Brain pericyte (primary cell): ENCODE measurements around the gene MBOAT7.

Source experiments
- DNase-seq: peaks from one replicate; pipeline ENCODE4 v3.0.0-alpha.2; 2012; ENCODE audit warnings: low read depth, low spot score

MBOAT7 gene

GRCh38 chr19:54164369-54165068, 24.9 kb downstream of the MBOAT7 start:
- no peak for DNase-seq

- no peak for DNase-seq
Observed at GRCh38 chr19:54162884-54163283, 26.5 kb downstream of the MBOAT7 start.

- DNase-seq: no peak
Observed at GRCh38 chr19:54162241-54162805, 27.1 kb downstream of the MBOAT7 start.

- no peak for DNase-seq
Observed at GRCh38 chr19:54160854-54161253, 28.5 kb downstream of the MBOAT7 start.

GRCh38 chr19:54160182-54160811, 29.1 kb downstream of the MBOAT7 start:
- no peak for DNase-seq

- DNase-seq: peak; percentile 100
Observed at GRCh38 chr19:54159352-54160181, 29.8 kb downstream of the MBOAT7 start, which contains the start of gene LENG1. TSS of gene LENG1 (minus strand) at chr19:54159721. CDS start at chr19:54159695, 26 bp downstream.

GRCh38 chr19:54158812-54159351, 30.5 kb downstream of the MBOAT7 start:
- no peak for DNase-seq

GRCh38 chr19:54156953-54157352, 32.4 kb downstream of the MBOAT7 start:
- no peak for DNase-seq

- no peak for DNase-seq
Observed at GRCh38 chr19:54156490-54156889, 32.9 kb downstream of the MBOAT7 start.

GRCh38 chr19:54155694-54156093, 33.7 kb downstream of the MBOAT7 start:
- no peak for DNase-seq

- no peak for DNase-seq
Observed at GRCh38 chr19:54154603-54155345, 34.6 kb downstream of the MBOAT7 start.

GRCh38 chr19:54153731-54154326, 35.6 kb downstream of the MBOAT7 start:
- no peak for DNase-seq

GRCh38 chr19:54152878-54153524, 36.4 kb downstream of the MBOAT7 start:
- DNase-seq: no peak

- DNase-seq: no peak
Observed at GRCh38 chr19:54152267-54152666, 37.1 kb downstream of the MBOAT7 start.

- DNase-seq: no peak
Observed at GRCh38 chr19:54151362-54152035, 37.9 kb downstream of the MBOAT7 start.

- DNase-seq: no peak
Observed at GRCh38 chr19:54149021-54149812, 40.2 kb downstream of the MBOAT7 start.

- DNase-seq: no peak
Observed at GRCh38 chr19:54148158-54148557, 41.2 kb downstream of the MBOAT7 start.

- DNase-seq: no peak
Observed at GRCh38 chr19:54147676-54148075, 41.7 kb downstream of the MBOAT7 start.
